GM10266 (cell line): ENCODE results near the gene AKAP8.

Experiments
- DNase-seq: peaks from one replicate; pipeline ENCODE4 v3.0.0; 2012; ENCODE audit errors: extremely low spot score
- TF ChIP-seq, protein P1 (sequence below): IDR thresholded peaks from 2 replicates; pipeline ENCODE4 v1.5.1; 2012; ENCODE audit warnings: mild to moderate bottlenecking, low read depth; ENCODE audit not compliant: control insufficient read depth, insufficient read depth; ENCODE audit errors: missing control alignments

The AKAP8 gene

DNA sequence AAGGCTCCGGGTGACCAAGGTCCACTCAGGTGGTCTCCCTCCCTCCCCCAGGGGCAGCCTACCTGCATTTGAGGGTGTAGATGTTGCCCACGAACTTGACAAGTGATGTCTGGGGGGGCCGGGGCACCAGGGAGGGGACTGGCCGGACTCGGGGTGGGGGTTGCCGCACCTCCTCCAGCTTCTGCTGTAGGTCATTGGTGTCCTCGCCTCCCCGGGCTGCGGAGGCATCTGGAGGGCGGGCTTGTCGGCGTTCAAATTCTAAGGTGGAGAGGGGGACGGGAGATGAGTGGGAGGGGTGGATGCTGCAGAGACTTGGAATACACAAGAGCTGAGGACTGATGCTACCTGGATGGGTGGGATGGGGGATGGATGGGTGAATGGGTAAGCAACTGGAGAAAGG is 44.5 kb upstream of the AKAP8 start:
- no peak for DNase-seq
- TF ChIP-seq, protein P1, sequence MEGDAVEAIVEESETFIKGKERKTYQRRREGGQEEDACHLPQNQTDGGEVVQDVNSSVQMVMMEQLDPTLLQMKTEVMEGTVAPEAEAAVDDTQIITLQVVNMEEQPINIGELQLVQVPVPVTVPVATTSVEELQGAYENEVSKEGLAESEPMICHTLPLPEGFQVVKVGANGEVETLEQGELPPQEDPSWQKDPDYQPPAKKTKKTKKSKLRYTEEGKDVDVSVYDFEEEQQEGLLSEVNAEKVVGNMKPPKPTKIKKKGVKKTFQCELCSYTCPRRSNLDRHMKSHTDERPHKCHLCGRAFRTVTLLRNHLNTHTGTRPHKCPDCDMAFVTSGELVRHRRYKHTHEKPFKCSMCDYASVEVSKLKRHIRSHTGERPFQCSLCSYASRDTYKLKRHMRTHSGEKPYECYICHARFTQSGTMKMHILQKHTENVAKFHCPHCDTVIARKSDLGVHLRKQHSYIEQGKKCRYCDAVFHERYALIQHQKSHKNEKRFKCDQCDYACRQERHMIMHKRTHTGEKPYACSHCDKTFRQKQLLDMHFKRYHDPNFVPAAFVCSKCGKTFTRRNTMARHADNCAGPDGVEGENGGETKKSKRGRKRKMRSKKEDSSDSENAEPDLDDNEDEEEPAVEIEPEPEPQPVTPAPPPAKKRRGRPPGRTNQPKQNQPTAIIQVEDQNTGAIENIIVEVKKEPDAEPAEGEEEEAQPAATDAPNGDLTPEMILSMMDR: no peak

DNA sequence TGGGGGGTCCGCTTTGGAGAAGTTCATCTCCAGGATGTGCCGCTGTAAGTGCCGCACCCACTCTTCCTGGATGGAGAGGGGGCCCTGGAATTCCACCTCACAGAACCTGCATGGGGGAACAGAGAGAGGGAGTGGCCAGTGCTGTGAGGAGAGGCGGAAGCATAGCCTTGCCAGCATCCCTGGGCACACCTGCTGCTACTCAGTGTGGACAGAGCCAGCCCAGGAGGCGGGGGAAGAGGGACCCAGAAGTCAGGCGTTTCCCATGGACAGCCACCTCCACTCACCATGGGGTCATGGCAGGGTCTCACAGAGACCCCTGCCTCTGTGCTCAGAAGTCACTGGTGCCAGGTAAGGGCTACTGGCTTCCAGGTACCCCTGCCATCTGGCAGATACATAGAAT is 43.5 kb upstream of the AKAP8 start:
- DNase-seq: no peak
- TF ChIP-seq, protein P1: no peak

DNA sequence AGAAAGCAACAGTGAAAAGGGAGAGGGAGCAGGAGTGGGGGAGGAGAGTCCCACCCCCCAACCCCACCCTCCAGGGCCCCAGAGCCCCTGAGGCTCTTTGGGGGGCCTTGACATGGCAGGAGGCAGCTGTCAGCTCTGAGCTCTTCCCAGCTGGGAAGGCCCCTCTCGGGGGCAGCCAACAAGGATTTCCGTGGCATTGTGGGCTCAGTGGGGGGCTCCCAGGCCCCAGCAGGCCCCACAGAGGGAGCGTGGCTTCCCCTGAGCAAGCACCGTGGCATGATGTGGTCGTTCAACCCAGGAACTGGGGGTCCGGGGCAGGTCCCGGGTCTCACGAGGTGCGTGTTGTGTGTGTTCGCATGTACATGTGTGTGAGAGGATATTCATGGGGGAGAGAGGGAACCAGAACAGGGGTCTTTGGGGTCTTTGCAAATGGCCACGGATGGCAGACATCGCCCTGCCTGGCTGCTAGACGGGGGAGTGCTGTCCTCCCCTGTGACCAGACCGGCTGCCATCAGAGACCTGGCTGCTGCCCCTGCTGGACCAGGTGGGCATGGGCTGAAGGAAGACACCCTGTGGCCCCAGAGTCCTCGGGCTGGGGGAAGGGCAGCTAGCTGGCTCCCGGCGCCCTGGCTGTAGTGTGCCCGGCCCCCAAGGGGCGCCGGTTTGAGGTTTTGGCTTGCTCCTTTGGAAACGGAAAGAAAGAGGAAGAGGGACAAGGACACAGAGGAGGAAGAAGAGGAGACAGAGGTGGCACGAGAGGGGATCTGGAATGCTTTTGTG is 42.9 kb upstream of the AKAP8 start:
- no peak for DNase-seq
- TF ChIP-seq, protein P1: no peak

DNA sequence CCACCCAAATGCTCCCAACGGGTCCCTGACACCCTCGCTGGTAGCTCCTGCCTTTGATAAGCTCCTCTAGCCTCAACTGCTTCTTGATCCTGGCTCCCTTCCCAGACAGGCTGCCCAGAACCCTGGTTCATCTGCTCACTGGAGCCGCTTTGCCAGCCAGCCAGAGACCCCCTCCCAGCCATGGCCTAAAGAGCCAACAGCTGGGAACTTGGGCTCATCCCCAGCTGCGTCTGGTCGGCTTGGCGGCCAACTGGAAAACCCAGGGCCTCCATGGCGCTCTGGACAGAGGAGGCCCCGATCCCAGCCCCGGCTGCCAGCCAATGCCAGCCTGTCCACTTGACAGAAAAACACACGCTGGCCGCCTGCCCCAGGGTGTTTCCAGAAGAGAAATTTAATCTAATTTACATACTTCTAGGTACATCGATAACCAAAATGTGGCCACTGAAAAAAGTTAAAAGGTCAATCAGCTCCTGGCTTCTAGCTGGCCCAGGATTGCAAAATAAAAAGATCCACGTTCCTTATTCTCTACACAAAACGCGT is 42.2 kb upstream of the AKAP8 start:
- no peak for DNase-seq
- TF ChIP-seq, protein P1: no peak

DNA sequence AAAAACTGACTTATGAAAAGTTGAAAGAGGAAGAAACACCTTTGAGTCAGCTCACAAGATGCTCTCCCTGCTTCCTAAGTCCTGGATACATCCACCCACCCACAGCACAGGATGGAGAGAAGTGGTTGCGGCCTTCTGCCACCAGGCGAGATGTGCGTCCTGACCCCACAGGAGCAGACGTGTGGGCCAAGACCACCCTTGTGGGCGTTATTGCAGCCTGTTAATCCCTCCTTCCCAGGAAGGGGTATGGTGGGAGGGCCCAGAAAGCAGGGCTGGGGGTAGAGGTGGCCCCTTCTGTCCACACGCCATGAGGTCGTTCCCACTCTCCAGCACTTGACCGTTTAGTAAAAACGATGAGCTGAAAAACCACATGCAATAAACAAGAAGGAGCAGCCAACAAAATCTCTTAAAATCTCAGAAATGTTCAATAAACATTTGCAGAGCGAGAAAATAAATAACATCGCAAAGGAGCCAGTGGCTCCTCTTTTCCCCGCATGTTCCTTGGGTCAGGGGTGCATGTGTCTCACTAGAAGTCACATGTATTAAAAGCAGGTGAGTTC is 41.6 kb upstream of the AKAP8 start:
- TF ChIP-seq, protein P1: no peak
- DNase-seq: no peak

DNA sequence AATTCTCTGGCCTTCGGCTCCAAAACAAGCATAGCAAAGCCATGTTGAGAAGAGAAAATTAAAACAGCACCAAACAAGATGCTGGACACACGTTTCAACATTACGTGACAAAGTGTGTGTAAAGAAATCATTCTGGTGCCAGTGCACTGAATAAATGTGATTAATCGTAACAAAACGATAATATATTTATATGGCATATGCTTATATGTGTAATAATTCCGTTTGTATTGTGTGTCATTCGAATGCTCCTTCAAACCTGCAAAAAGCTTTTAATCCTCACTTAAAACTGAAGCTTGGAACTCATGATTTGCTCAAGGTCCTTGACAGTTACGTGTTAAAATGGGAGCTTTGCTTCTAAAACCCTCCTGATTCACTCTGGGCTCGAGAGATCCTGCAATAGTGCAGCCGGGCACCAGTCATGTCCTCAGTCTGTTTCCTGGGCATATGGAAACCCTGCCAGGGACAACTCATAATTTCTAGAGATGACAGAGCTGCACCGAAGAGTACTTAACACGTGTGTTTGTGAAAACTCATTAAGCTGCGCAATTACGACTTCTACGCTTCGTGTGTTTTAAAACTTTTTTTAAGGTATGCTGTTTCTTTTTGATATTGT is 39.9 kb upstream of the AKAP8 start:
- DNase-seq: no peak
- TF ChIP-seq, protein P1: no peak
